Islet of Langerhans (tissue), 1 donor: Measurements from ENCODE around the gene FOXP4.

Experiments
- FAIRE-seq: peaks from one replicate; lab custom pipeline; 2011; peaks lifted over from hg19 to GRCh38; lab: Jason Lieb, UNC

Gene FOXP4

GRCh38 chr6:41565701-41566100 is 19.5 kb downstream of the FOXP4 start:
- FAIRE-seq: no peak

GRCh38 chr6:41566961-41567360 is 20.8 kb downstream of the FOXP4 start:
- no peak for FAIRE-seq

GRCh38 chr6:41567684-41568083 is 21.5 kb downstream of the FOXP4 start:
- FAIRE-seq: no peak

GRCh38 chr6:41568202-41568584 is 22.0 kb downstream of the FOXP4 start:
- FAIRE-seq: no peak

- peak; percentile 95 for FAIRE-seq
These were observed 22.6 kb downstream of the FOXP4 start for GRCh38 chr6:41568585-41569384.

- no peak for FAIRE-seq
These were observed 24.1 kb downstream of the FOXP4 start for GRCh38 chr6:41570259-41570615.

- FAIRE-seq: no peak
These were observed 25.0 kb downstream of the FOXP4 start for GRCh38 chr6:41571021-41571780.

GRCh38 chr6:41572613-41573012 is 26.4 kb downstream of the FOXP4 start:
- no peak for FAIRE-seq

GRCh38 chr6:41573276-41573675 is 27.1 kb downstream of the FOXP4 start:
- no peak for FAIRE-seq

- FAIRE-seq: no peak
These were observed 27.8 kb downstream of the FOXP4 start for GRCh38 chr6:41573985-41574384.

- no peak for FAIRE-seq
These were observed 29.4 kb downstream of the FOXP4 start for GRCh38 chr6:41575598-41575997.

GRCh38 chr6:41576667-41577066 is 30.5 kb downstream of the FOXP4 start:
- FAIRE-seq: no peak

GRCh38 chr6:41577356-41578216 is 31.4 kb downstream of the FOXP4 start:
- no peak for FAIRE-seq

GRCh38 chr6:41578217-41579087 is 32.3 kb downstream of the FOXP4 start:
- FAIRE-seq: no peak

- FAIRE-seq: no peak
These were observed 33.0 kb downstream of the FOXP4 start for GRCh38 chr6:41579088-41579610.

- no peak for FAIRE-seq
These were observed 34.5 kb downstream of the FOXP4 start for GRCh38 chr6:41580690-41581089.

- FAIRE-seq: no peak
These were observed 35.3 kb downstream of the FOXP4 start for GRCh38 chr6:41581381-41581991.

GRCh38 chr6:41582540-41582939 is 36.4 kb downstream of the FOXP4 start:
- no peak for FAIRE-seq

- no peak for FAIRE-seq
These were observed 37.4 kb downstream of the FOXP4 start for GRCh38 chr6:41583565-41583964.

- no peak for FAIRE-seq
These were observed 38.0 kb downstream of the FOXP4 start for GRCh38 chr6:41584205-41584604.

GRCh38 chr6:41584668-41585205 is 38.6 kb downstream of the FOXP4 start:
- no peak for FAIRE-seq
